Astrocyte (in vitro differentiated cells and primary cell): ENCODE data around the gene ANKRD34A.

Source experiments
- EZH2 ChIP-seq: IDR thresholded peaks from 2 replicates; pipeline ENCODE4 v1.6.1; 2012; ENCODE audit warnings: mild to moderate bottlenecking, low read length, inconsistent platforms; ENCODE audit not compliant: insufficient read depth
- TF ChIP-seq, protein P1 (sequence below): IDR thresholded peaks from 2 replicates; pipeline ENCODE4 v1.5.1; 2011; ENCODE audit warnings: low read depth, mild to moderate bottlenecking, inconsistent platforms, low read length, moderate library complexity; ENCODE audit not compliant: insufficient read depth

DNA sequence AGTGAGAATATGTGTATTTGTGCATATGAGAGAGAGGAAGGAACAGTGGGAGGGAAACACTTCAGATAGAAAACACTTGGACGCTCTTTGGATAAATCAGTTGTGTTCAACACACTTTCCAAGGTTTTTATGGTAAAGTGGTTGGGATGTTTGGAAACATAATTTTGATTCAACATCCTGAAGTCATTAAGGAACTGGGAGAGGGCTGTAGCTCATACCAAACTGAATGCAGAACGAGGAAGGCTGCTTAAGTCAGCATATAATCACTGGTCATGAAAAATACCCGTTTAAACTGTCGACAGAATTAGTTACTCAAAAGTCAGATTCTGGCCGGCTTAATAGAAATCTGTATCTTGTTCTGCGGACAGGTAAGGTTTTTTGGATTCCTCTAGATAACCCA, 21.5 kb downstream of the ANKRD34A start:
- TF ChIP-seq, protein P1, sequence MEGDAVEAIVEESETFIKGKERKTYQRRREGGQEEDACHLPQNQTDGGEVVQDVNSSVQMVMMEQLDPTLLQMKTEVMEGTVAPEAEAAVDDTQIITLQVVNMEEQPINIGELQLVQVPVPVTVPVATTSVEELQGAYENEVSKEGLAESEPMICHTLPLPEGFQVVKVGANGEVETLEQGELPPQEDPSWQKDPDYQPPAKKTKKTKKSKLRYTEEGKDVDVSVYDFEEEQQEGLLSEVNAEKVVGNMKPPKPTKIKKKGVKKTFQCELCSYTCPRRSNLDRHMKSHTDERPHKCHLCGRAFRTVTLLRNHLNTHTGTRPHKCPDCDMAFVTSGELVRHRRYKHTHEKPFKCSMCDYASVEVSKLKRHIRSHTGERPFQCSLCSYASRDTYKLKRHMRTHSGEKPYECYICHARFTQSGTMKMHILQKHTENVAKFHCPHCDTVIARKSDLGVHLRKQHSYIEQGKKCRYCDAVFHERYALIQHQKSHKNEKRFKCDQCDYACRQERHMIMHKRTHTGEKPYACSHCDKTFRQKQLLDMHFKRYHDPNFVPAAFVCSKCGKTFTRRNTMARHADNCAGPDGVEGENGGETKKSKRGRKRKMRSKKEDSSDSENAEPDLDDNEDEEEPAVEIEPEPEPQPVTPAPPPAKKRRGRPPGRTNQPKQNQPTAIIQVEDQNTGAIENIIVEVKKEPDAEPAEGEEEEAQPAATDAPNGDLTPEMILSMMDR = no peak
- no peak for TF ChIP-seq EZH2
